HG02885 (cell line): ENCODE measurements around the gene MIB2.
"Not testable (repeated sequence)": the region's sequence is repeated elsewhere in the genome, so short reads cannot be mapped to it uniquely, and the experiment has no call there.

Experiments
- ATAC-seq: cut with Tn5 transposase; IDR thresholded peaks from one replicate; pipeline ENCODE4 v1.9.1; 2021; ENCODE audit warnings: mild to moderate bottlenecking; ENCODE audit not compliant: unreplicated experiment, poor library complexity

The MIB2 gene

DNA sequence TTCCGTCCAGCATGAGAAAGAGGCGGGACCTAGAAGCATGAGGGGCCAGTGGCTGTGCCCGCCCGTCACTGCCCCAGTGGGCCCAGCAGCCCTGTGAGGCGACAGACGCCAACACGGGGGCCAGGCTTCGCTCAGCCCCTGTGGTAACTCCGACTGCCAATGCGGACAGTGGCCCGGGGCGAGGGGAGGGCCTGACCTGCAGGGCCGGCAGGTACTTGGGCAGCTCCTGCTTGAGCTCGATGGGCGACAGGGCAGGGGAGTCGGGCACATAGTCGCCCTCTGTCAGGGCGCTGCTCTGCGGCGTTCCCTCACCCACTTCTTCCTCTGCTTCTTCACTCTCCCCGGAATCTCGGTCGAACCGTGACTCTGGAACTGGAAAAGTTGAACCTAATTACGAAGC, 24.8 kb downstream of the MIB2 start:
- ATAC-seq = not testable (repeated sequence)

DNA sequence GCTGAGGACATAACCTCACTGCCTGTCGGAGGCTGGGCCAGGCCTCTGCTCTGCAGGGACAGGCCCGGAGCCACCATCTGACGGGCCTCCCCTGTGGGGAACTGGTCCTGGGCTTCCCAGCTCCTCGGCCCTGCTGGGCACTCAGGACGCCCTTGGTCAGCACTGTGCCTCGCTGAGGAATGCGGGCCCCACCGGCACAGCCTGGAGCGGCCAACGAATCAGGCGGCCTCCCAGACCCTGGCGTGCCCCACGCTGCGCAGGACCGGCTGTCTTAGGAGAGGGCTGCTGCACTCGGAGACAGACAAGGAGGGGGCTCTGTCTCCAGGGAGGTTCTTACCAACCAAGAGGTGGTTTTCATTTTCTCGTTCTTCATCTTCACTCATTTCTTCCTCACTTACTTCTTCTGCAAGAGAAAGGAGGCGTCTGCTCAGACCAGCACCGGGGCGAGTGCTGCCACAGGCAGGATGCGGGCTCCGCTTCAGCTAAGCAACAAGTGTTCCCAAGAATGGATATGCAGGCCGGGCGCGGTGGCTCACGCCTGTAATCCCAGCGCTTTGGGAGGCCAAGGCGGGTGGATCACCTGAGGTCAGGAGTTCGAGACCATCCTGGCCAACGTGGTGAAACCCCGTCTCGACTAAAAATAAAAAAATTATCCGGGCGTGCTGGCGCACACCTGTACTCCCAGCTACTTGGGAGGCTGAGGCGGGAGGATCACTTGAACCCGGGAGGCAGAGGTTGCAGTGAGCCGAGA, 25.6 kb downstream of the MIB2 start:
- ATAC-seq = not testable (repeated sequence)

DNA sequence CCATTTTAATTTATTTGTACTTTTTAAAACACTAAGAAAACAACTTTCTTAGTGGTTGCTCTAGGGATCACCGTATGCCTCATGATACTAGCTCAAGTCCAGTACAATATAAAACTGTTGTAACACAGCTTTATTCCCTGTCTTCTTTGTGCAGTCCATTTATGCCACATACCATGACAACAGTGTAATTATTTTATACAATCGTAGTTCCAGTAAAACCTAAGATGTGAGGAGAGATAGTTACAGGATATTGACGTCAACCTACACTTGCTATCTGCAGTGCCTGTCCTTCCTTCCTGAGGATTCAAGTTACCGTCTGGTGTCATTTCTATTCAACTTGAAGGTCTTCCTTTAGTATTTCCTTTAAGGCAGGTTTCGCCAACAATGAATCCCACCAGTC, 31.0 kb downstream of the MIB2 start:
- not testable (repeated sequence) for ATAC-seq

DNA sequence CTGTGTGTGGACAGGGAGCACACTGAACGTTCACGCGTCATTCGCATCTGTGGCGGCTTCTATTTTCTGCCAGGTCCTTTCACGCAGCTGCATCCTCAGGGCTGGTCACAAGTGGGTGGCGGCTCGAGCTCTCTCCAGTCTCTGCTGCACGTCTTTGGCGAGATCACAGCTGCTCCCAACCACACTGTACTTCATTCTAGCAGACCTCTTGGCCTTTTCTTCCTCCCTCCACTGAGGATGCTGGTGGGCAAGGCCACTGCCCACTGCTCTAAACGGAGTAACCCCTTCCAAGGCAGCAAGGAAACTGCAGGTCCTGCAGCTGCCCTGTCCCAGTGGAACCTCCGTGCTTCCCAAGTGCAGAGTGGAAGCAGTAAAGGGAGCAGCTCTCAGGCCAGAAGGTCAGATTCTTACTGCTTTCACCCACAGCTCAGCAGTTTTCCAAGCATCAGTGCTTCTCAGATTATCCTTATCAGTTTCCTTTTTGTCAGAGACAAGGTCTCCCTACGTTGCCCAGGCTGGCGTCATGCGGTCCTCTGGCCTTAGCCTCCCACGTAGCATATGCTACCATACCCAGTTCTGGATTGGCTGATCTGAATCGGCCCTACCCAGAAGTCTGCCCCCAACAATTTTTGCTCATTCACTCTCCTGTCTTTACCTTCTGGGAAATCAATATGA, 32.4 kb downstream of the MIB2 start:
- ATAC-seq = not testable (repeated sequence)

DNA sequence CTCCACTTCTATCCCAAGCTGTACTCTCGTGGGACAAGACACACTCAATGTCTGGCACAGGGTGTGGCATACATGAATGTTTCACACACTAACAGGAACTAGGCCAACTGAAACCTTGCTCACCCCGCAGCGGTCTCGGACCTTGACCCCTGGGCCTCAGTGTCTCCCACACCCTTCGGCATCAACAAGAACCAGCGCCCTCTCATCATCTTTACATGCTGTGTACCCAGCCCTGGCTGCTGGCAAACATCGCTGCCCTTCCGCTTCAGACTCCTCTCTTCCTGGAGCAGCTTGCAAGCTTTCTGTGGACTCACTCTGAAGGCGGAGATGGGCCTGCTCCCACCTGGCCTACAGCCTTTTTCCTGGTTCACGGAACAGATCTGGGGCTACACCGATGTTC, 33.0 kb downstream of the MIB2 start:
- not testable (repeated sequence) for ATAC-seq

DNA sequence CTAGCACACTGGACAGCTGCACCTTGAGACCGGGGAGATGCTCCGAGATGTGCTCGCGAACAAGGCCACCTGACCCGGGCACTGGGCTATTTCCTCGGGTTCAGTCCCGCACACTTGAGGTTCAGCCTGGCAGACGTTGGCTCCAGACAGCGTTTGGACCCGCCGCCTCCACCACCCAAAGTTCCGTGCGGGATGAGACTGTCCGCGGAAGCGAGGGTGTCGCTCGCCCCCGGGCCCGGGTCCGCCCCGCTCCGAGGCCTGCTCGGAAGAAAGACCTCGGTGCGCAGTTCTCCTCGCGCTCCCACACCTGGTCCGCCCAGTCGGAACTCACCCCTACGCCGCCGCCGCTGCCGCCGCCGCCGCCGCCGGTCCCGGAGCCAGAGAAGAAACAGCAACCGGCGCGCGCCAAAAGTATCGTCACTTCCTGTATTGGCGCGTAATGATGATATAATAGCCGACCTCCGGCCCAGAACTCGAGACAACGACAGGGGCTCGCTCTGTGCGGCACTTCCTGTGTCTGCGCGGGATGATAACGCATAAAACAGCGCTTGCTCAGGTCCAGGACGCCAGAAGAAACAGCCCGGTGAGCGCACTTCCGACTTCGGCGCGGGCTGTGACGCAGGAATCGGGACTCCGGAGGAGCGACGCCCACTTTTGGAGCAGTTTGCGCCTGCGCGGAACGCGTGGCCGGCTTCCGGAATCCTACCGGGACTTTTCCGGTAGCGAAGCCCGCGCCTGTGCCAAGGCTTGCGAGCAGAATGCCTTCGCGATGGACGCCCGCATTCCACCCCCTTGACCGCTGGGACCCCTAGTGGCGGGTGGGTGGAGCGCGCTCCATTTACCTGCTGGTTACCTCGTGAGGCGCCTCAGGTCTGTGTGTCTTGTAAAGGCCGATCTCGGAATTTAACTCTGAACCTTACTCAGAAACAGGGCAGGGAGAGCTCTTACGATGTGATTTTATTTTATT, 43.6 kb downstream of the MIB2 start, which contains the start of gene CDK11B:
Gene CDK11B, minus strand, starts transcription at position 422 of the 967 bp plus-strand sequence. CDS start 1,519 bp downstream, outside the sequence.
- peak; percentile 89 for ATAC-seq

DNA sequence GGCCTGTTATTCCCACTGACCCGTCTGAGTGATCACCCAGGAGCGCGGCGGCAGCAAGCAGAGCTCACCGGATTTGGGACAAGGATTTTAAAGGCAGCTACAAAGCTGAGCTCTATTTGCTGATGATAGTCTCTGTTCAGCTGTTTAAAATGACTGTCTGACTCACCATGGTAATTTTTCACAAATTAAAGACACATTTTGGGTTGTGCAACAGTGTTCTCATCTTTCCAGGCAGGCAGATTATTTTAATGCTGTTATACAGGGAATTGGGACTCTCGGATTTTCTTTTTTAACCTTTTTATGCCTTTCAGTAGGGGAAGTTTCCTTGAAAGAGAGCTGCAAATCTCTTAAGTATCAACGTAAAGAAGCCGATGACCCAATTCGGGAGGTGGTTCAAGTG, 47.1 kb downstream of the MIB2 start:
- not testable (repeated sequence) for ATAC-seq

DNA sequence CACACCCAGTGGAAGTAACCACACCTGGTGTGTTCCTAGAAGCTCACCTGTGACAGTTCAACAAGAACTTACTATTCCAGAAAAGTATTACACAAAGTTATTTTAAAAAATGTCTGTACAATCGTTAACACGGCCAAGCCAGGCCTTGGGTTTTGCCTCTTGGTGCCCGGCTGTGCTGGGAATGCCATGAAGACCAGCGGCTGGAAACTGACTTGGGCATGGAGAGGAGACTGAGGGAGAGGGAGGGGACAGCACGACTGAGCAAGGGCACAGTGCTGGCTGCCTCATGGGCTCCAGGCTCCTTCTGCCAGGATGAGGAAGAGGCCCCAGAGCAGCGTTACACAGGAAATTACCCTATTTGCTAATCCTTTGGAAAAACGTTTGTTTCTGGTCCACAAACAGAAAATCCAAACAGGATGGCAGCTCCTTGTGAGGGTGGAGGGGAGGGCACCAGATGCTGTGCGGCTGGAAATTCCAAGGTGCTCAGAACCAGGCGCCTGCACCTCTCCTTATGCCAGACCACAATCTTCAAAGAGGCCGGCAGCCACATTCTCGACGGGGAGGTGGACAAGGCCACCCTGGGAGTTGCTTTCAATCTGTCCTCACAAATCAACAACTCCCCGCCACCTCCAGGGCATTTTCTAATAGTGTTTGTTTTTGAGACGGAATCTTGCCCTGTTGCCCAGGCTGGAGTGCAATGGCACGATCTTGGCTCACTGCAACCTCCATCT, 47.7 kb downstream of the MIB2 start:
- ATAC-seq = not testable (repeated sequence)

DNA sequence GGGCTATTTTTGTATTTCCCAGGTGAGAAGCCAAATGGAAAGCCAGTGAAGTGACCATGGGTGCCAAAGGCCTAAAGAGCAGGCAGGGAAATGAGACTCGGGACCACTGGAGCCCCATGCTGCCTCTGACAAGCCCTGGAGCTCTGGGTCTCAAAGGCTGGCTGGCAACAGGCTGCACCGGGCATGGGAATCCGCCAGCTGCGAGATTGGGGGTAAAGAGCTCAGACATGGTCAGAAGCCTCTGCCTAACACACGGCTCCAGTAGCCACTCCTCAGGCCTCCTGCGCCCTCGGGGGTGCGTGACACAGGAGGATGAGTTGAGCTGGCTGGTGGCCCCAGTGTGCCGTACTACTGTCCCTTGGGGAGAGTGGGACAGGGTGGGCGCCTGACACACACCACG, 49.0 kb downstream of the MIB2 start:
- not testable (repeated sequence) for ATAC-seq

DNA sequence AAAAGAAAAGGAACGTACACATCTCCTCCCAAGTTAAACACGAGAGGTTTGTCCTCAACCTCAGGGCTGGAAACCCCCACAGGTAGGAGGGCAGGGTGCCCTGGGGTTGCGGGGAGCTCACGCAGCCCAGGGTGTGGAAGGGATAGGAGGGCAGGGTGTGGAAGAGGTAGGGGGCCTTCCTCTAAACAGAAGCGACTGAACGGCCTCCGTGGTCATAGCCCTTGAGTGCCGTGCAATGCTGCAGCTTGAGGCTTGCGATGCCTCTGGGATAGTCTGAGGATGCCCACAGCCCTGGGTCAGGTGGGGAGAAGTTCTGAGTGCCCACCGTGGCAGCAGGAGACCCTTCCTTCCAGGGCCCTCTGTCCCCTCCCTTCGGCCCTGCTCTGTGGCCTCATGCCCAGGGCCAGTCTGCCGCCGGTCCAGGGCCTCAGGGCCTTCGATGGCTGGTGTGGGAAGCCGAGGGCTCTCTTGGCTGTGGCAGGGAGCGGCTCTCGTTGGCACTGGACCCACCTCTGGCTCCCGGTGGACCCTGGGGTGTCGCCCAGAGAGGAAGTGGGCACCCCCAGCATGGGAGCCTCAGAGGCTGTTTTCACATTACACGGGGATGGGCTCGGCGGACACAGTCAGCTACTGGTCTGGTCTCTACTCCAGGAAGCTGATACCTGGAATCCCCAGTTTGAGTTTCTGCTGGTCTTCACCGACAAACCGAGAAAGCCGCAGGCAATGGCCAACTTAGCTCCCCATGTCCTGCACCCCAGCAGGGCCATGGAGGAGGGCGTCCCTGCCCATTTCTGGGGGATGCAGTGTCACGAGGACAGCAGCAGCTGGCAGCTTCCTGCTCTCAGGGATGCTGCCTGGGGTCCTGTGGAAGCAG, 49.9 kb downstream of the MIB2 start:
- ATAC-seq = no peak

DNA sequence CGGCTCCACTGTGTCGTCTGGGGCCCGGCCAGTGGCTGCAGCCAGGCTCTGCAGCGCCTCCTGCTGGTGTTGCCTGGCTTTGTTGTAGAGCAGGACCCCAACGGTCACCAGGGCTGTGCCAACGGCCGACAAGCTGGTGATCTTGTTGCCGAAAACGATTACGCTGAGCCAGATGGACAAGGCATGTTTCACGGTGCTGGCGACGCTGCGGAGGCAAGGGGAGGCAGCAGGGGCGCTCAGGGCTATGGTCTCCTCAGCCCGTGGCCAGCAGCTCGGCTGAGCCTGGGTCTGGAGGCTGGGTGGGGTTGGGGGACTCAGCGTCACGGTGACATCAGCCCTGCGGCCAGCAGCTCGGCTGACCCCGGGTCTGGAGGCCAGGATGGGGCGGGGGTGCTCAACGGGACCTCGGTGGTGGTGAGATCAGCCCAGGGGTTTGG, 50.5 kb downstream of the MIB2 start:
- ATAC-seq = no peak

DNA sequence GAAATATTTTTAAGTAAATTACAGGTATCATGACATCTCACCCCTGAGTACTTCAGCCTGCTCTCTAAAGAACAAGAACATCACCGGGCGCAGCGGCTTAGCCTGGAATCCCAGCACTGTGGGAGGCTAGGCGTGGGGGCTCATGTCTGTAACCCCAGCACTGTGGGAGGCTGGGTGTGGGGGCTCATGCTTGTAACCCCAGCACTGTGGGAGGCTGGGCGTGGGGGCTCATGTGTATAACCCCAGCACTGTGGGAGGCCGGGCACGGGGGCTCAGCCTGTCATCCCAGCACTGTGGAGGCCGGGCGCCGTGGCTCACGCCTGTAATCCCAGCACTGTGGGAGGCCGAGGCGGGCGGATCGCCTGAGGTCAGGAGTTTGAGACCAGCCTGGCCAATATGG, 51.2 kb downstream of the MIB2 start:
- ATAC-seq = no peak

DNA sequence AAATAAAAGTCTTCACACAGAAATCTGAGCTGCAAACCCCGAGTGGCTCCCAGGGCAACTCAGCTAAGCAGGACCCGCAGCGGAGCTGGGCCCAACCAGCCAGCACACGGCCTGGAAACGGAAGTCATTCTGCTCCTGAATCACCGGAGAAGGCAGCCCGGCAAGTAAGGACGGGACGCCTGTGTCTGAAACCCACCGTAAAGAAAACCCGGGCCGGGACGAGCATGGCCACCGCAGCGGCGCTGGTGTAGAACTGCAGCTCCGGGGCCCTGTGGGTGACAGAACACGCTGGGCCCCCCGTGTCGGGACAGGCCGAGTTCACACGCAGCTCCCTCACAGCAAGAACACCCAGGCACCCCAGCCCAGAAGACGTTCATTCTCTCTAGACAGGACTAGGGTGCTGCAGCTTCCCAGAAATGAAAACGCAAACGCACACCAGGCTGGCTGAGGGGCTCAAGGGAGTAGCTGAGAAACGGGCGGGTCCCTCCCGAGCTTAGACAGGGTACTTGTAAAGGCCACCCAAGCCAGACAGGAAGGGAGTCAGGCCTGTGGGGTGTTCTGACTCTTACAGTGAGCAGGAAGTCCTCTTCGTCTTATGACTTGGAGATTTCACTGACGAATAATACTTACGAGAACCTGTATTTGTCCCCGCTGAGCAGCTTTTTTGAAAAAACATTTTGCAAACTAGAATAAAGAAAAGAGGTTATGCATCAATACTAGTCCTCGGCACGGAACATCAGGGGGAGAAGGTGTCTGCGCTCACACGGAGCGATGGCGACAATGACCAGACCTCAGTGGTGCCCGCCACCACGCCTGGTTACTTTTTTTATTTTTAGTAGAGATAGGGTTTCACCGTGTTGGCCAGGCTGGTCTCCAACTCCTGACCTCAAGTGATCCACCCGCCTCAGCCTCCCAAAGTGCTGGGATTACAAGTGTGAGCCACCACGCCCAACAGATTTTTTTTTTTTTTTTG, 54.5 kb downstream of the MIB2 start:
- no peak for ATAC-seq

DNA sequence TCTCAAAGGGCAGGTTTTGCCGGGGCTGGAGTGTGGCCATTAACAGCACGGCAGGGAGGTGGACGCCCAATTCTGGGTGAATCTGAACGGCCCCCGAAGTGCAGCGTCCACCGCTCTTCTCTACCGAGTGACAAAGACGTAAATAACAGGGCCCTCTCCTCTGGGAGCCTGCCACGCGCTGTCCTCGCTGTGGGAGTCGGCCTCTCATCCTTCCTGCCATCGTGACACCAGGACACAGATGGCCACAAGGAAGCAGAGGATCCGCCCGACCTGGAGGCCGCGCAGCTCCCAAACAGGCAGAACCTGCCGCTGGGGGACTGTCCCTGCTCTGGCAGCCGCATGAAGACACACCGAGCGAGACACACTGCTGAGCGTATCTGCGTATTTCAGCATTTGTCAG, 55.6 kb downstream of the MIB2 start:
- ATAC-seq = no peak

DNA sequence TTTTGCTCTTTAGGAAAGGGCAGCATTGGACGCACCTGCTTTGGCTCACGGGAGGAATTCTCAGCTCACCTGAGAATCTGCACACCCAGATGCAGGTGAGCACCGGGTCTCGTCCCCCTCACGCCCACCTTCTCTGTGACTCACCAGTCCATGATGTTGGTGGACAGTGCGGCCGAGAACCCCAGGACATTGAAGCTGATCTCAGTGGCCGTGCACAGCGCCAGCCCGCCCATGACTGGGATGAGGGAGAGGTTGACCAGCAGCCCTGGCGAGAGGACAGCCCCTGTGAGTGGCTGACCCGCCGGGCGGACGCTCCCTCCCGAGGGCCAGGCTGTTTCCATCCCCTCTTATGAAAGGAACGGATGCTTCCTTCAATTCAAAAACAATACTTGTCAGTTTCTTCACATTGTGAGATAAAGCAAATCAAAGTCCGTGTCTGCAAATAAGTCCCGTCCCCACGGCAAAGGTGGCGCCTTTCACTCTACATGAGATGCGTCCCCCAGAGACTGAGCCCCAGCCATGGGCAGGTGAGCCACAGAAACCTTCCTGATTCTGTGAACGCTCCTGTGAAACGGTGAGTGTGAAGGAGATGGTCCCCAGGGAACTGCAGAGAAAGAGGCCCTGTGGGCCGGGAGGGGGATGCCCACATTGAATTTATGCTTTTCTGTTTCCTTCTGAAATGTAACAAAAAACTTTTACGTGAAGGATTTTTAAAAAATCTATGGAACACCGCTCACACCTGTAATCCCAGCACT, 56.2 kb downstream of the MIB2 start:
- no peak for ATAC-seq

DNA sequence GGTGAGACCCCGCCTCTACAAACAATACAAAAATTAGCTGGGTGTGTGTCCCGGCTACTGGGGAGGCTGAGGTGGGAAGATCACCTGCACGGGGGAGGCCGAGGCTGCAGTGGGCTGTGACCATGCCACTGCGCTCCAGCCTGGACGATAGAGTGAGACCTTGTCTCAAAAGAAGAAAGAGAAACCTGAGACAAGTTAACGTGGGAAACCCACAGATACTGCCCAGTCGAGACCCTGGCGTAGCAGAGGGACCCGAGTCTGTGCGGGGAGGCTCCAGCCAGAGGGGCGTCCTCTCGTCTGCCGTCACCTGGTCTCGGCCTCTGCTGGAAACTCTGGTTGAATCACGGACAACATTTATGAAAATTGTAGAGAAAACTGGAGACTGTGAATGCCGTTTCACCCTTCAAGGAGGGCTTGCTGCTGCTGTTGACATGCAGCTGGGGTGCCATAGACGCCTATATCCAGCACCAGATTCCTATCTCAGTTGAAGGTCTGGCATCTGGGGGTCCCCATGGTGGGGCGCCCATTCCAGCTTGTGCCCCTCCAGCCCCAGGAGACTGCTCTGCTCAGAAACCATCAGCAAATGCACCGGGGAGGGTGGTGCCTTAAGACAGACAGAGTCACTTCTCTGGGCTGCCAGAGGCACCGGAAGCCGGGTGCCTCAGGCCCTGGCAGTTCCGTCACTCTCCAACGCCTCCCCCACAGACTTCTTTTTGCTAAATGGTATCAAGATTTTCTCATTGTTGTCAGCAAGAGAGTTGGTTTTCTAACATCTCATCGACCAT, 57.1 kb downstream of the MIB2 start:
- no peak for ATAC-seq
